Keratinocyte (primary cell): ENCODE results near the gene CELF2. TPM values are rescaled to one million over a fixed set of nuclear protein-coding genes. Genes with fewer than 3 reads are reported as not detected.

Experiments used
- DNase-seq: peaks from one replicate; pipeline ENCODE4 v3.0.0-alpha.2; 2011; ENCODE audit warnings: low read depth, missing footprints, low spot score
- FAIRE-seq: peaks from 2 replicates; lab custom pipeline; 2011; peaks lifted over from hg19 to GRCh38; lab: Jason Lieb, UNC
- H2AFZ ChIP-seq: 2 replicates; pipeline ENCODE4 v1.6.0; 2012; ENCODE audit warnings: low read length, control low read depth, inconsistent platforms; ENCODE audit not compliant: control insufficient read depth
- H3K27ac ChIP-seq: 2 replicates; pipeline ENCODE4 v1.5.1; 2011; ENCODE audit warnings: low read length; ENCODE audit not compliant: control insufficient read depth, insufficient read depth
- H3K27me3 ChIP-seq: 3 replicates; pipeline ENCODE4 v1.6.0; 2011; ENCODE audit warnings: low read length; ENCODE audit not compliant: control insufficient read depth, insufficient read depth; ENCODE audit errors: extremely low read depth
- H3K36me3 ChIP-seq, 2 experiments: 2 replicates in 1 of 2; 3 replicates in 1 of 2; pipeline ENCODE4 v1.5.1; 2011; ENCODE audit warnings: low read length in 2 of 2, mild to moderate bottlenecking in 1 of 2; ENCODE audit not compliant: control insufficient read depth in 2 of 2, insufficient read depth in 2 of 2; ENCODE audit errors: extremely low read depth in 1 of 2
- H3K4me1 ChIP-seq: 3 replicates; pipeline ENCODE4 v1.5.1; 2011; ENCODE audit warnings: low read length; ENCODE audit not compliant: control insufficient read depth, insufficient read depth; ENCODE audit errors: extremely low read depth
- H3K4me2 ChIP-seq: 3 replicates; pipeline ENCODE4 v1.6.0; 2011; ENCODE audit warnings: low read depth, low read length; ENCODE audit not compliant: control insufficient read depth, insufficient read depth; ENCODE audit errors: extremely low read depth
- H3K4me3 ChIP-seq, 3 experiments: fragments of 200-600 bp in 1 of 3; sonication (generic) in 1 of 3; 2 replicates in 2 of 3; 3 replicates in 1 of 3; pipeline ENCODE4 v1.5.1; 2011 to 2016; ENCODE audit warnings: low read length in 3 of 3, mild to moderate bottlenecking in 3 of 3, control low read depth in 2 of 3, inconsistent platforms in 1 of 3, low read depth in 1 of 3, mixed read lengths in 1 of 3, mixed run types in 1 of 3, moderate library complexity in 1 of 3; ENCODE audit not compliant: control insufficient read depth in 2 of 3, insufficient read depth in 2 of 3; ENCODE audit errors: extremely low read depth in 1 of 3
- H3K79me2 ChIP-seq: 2 replicates; pipeline ENCODE4 v1.6.0; 2012; ENCODE audit warnings: low read length; ENCODE audit not compliant: control insufficient read depth, insufficient read depth
- H3K9ac ChIP-seq: 3 replicates; pipeline ENCODE4 v1.6.0; 2011; ENCODE audit warnings: low read length; ENCODE audit not compliant: control insufficient read depth, insufficient read depth; ENCODE audit errors: extremely low read depth
- H3K9me1 ChIP-seq: 3 replicates; pipeline ENCODE4 v1.6.0; 2011; ENCODE audit warnings: low read length; ENCODE audit not compliant: control insufficient read depth, insufficient read depth; ENCODE audit errors: extremely low read depth
- H3K9me3 ChIP-seq: 2 replicates; pipeline ENCODE4 v1.5.1; 2012; ENCODE audit warnings: low read depth, low read length; ENCODE audit not compliant: control insufficient read depth
- H4K20me1 ChIP-seq: 3 replicates; pipeline ENCODE4 v1.6.0; 2011; ENCODE audit warnings: low read length; ENCODE audit not compliant: control insufficient read depth, insufficient read depth; ENCODE audit errors: extremely low read depth
- CTCF ChIP-seq, 3 experiments: IDR thresholded peaks in 1 of 3; conservative IDR thresholded peaks in 1 of 3; optimal IDR thresholded peaks in 1 of 3; 2 replicates in 2 of 3; 3 replicates in 1 of 3; pipeline versions ENCODE3 to v1.5.1; 2011; ENCODE audit warnings: low read length in 3 of 3, mild to moderate bottlenecking in 3 of 3, moderate library complexity in 2 of 3, control low read depth in 1 of 3, inconsistent platforms in 1 of 3; ENCODE audit not compliant: insufficient read depth in 2 of 3; ENCODE audit errors: extremely low read depth in 1 of 3
- EZH2 ChIP-seq: IDR thresholded peaks from one replicate; pipeline ENCODE4 v1.6.1; 2012; ENCODE audit warnings: inconsistent platforms, mild to moderate bottlenecking, low read length, moderate library complexity
- dilution Hi-C: fragments of 300-500 bp; cut with MboI; formaldehyde crosslinking; loops from one replicate; pipeline ENCODE4 v1.7.0; 2020; ENCODE audit warnings: low sequenced_read_pairs; ENCODE audit not compliant: extremely low pct_ligation_motif_present
- polyA plus RNA-seq, 5 experiments: library from polyadenylated mRNA; depleted of rRNA in 3 of 5; stranded (reverse) in 3 of 5; stranded (forward) in 1 of 5; unstranded in 1 of 5; fragments of >200 nt; gene quantifications; 1 replicate in 1 of 5; 2 replicates in 3 of 5; 3 replicates in 1 of 5; pipeline versions ENCODE4 v1.2.1 to v1.2.3, GENCODE V29; 2011 to 2012; ENCODE audit warnings: missing spikeins in 2 of 5, low read depth in 1 of 5, low replicate concordance in 1 of 5

The CELF2 gene
- polyA plus RNA-seq, 1 donor (not counting 4 experiments of a cell fraction or from before 2014, with no cell fraction given), result 9.8 TPM

GRCh38 chr10:11322698-11323097 lies 305.0 kb downstream of the CELF2 start:
- H3K4me1 ChIP-seq, result no peaks in the 10 kb centered on the region
- no peak overlapping the region for H3K4me3 ChIP-seq
- no peaks in the 10 kb centered on the region for H3K27me3 ChIP-seq
- H3K79me2 ChIP-seq, result no peaks in the 10 kb centered on the region
- no peak for FAIRE-seq
- dilution Hi-C loops, result no loop called here
- no peak overlapping the region for H3K27ac ChIP-seq
- no peak overlapping the region for H3K9ac ChIP-seq
- no peak overlapping the region for H3K4me2 ChIP-seq
- H3K9me3 ChIP-seq, result no peaks in the 10 kb centered on the region
- no peak overlapping the region for H2AFZ ChIP-seq
- H3K9me1 ChIP-seq, result no peaks in the 10 kb centered on the region
- H3K36me3 ChIP-seq, result no peaks in the 10 kb centered on the region
- TF ChIP-seq EZH2 (no peak), CTCF (optimal IDR thresholded peaks at IDR 0.05 in 1 of 3, IDR thresholded peaks at IDR 0.05 in 1 of 3, conservative IDR thresholded peaks at IDR 0.05 in 1 of 3; ENCODE audit: extremely low read depth in 1 of 3, insufficient read depth in 2 of 3, low read length in 3 of 3) (no peak)
- H4K20me1 ChIP-seq, result no peaks in the 10 kb centered on the region
- no peak for DNase-seq

- peaks cover 12% of the 10 kb centered on the region for H3K4me1 ChIP-seq
- no peaks in the 10 kb centered on the region for H3K9me1 ChIP-seq
- TF ChIP-seq CTCF (optimal IDR thresholded peaks at IDR 0.05 in 1 of 3, IDR thresholded peaks at IDR 0.05 in 1 of 3, conservative IDR thresholded peaks at IDR 0.05 in 1 of 3; ENCODE audit: extremely low read depth in 1 of 3, insufficient read depth in 2 of 3, low read length in 3 of 3) (no peak), EZH2 (no peak)
- no peaks in the 10 kb centered on the region for H3K27me3 ChIP-seq
- no peaks in the 10 kb centered on the region for H3K36me3 ChIP-seq
- DNase-seq (no peak), FAIRE-seq (no peak)
- dilution Hi-C loops, result no loop called here
- H3K4me3 ChIP-seq, result no peak overlapping the region
- H4K20me1 ChIP-seq, result no peaks in the 10 kb centered on the region
- no peak overlapping the region for H3K4me2 ChIP-seq
- no peak overlapping the region for H3K27ac ChIP-seq
- H3K9ac ChIP-seq, result no peak overlapping the region
- no peaks in the 10 kb centered on the region for H3K9me3 ChIP-seq
- no peak overlapping the region for H2AFZ ChIP-seq
- H3K79me2 ChIP-seq, result no peaks in the 10 kb centered on the region
These were observed 307.2 kb downstream of the CELF2 start for GRCh38 chr10:11324761-11325321.
